T-helper 2 cell treated with Interferon-gamma antibody and Interleukin-4, amounts not matched to agents 5 μg/mL and 100 μg/mL, for 36 hours (primary cell): Measurements from ENCODE around the gene MDH2.
"Not testable (repeated sequence)": the region's sequence is repeated elsewhere in the genome, so short reads cannot be mapped to it uniquely, and the experiment has no call there.

Experiments used
- DNase-seq: peaks from one replicate; pipeline ENCODE4 v3.0.0; 2021; ENCODE audit warnings: low spot score
- H3K27ac Mint-ChIP-seq: one replicate; pipeline ENCODE4 v1.8.0; 2021; ENCODE audit warnings: mild to moderate bottlenecking, mixed read lengths
- H3K27me3 Mint-ChIP-seq: one replicate; pipeline ENCODE4 v1.8.0; 2021; ENCODE audit warnings: low read depth, mixed read lengths
- H3K36me3 Mint-ChIP-seq: one replicate; pipeline ENCODE4 v1.8.0; 2021; ENCODE audit warnings: low read depth, mixed read lengths
- H3K4me1 Mint-ChIP-seq: one replicate; pipeline ENCODE4 v1.8.0; 2021; ENCODE audit warnings: low read depth, mixed read lengths
- H3K4me3 Mint-ChIP-seq: one replicate; pipeline ENCODE4 v1.8.0; 2022; ENCODE audit warnings: mild to moderate bottlenecking, moderate library complexity, mixed read lengths
- H3K9me3 Mint-ChIP-seq: one replicate; pipeline ENCODE4 v1.8.0; 2021; ENCODE audit warnings: mixed read lengths

The MDH2 gene

GRCh38 chr7:76022026-76022780 lies 25.7 kb upstream of the MDH2 start:
- Mint-ChIP-seq H3K27me3 (no peaks in the 10 kb centered on the region), H3K36me3 (peaks cover 35% of the 10 kb centered on the region), H3K4me1 (peaks cover 20% of the 10 kb centered on the region), H3K4me3 (no peak overlapping the region), H3K9me3 (no peaks in the 10 kb centered on the region), H3K27ac (no peak overlapping the region)
- no peak for DNase-seq

DNA sequence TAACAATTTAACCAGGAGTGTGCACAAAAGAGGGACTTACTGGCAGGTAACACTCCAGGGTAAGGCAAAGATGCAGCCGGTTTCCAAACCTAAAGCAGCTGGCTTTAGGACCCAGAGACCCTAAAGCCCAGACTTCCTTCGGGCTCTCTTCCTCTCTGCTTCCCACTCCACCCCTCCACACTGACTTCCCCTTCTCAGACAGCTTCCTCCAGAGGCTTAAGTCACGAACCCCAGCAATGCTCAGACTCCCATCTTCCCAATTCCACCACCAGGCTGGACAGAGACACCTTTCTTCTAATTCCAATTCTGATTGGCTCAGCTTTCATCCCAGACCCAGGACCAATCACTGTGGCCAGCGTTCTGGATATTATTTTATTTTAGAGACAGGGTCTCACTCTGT lies 24.9 kb upstream of the MDH2 start:
- DNase-seq = no peak
- Mint-ChIP-seq H3K4me3 (no peak overlapping the region), H3K27ac (peak overlapping the region; percentile 61)

GRCh38 chr7:76029682-76030081 lies 18.2 kb upstream of the MDH2 start:
- H3K4me1 Mint-ChIP-seq = peaks cover 11% of the 10 kb centered on the region
- not testable (repeated sequence) for H3K36me3 Mint-ChIP-seq, H3K9me3 Mint-ChIP-seq, H3K27me3 Mint-ChIP-seq, DNase-seq, H3K27ac Mint-ChIP-seq, H3K4me3 Mint-ChIP-seq

More for the DNA sequence above, 24.9 kb upstream of the MDH2 start:
- no peaks in the 10 kb centered on the region for H3K27me3 Mint-ChIP-seq
- H3K4me1 Mint-ChIP-seq = peaks cover 20% of the 10 kb centered on the region
- peaks cover 31% of the 10 kb centered on the region for H3K36me3 Mint-ChIP-seq
- no peaks in the 10 kb centered on the region for H3K9me3 Mint-ChIP-seq

GRCh38 chr7:76031964-76032363 lies 15.9 kb upstream of the MDH2 start:
- H3K9me3 Mint-ChIP-seq = no peaks in the 10 kb centered on the region
- no peaks in the 10 kb centered on the region for H3K27me3 Mint-ChIP-seq
- H3K27ac Mint-ChIP-seq = no peak overlapping the region
- H3K36me3 Mint-ChIP-seq = no peaks in the 10 kb centered on the region
- H3K4me1 Mint-ChIP-seq = peaks cover 11% of the 10 kb centered on the region
- DNase-seq = no peak
- H3K4me3 Mint-ChIP-seq = no peak overlapping the region

DNA sequence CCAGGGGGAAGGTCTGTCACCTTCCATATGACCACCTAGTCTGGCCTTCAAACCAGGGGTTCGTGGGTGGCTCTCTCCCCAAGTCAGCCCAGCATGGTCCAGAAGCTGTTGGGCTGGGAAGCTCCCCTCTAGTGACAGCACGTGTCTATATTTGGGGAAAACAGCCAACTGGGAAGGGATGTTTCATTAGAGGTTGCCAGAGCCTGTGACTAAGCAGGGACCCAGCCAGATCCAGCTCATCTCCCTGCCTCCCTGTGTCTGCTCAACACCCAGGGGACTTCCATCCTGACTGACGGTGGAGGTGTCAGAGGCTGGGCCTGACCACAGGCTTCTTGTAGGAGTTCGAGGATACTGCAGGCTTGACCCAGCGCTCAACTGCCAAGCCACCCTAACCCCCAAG lies 10.6 kb upstream of the MDH2 start:
- no peak overlapping the region for H3K4me3 Mint-ChIP-seq
- peaks cover 1% of the 10 kb centered on the region for H3K36me3 Mint-ChIP-seq
- H3K27ac Mint-ChIP-seq = no peak overlapping the region
- H3K27me3 Mint-ChIP-seq = no peaks in the 10 kb centered on the region
- no peak for DNase-seq
- no peaks in the 10 kb centered on the region for H3K9me3 Mint-ChIP-seq
- peaks cover 13% of the 10 kb centered on the region for H3K4me1 Mint-ChIP-seq

DNA sequence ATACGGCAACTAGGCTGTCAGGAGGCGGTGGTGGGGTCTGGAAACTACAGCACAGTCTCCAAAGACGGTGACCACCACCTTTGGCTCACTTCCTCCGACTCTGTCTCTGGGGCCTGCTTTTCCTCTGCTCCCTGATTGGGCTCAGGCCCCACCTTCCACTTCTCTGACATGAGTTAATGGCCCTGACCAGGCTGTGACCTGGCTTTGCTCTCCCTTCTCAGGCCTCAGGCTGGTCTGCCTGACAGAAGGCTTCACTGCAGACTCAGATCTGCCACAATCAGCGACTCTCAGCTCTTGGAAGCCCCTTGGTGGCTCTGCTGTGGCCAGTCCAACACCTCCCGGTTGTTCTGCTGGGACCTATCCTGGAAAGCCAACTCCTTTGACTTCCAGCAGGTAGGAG lies 7.8 kb upstream of the MDH2 start:
- Mint-ChIP-seq H3K9me3 (no peaks in the 10 kb centered on the region), H3K27me3 (no peaks in the 10 kb centered on the region), H3K4me3 (no peak overlapping the region), H3K4me1 (peaks cover 8% of the 10 kb centered on the region), H3K27ac (no peak overlapping the region), H3K36me3 (peaks cover 7% of the 10 kb centered on the region)
- no peak for DNase-seq

- H3K4me1 Mint-ChIP-seq = peaks cover 18% of the 10 kb centered on the region
- no peak overlapping the region for H3K4me3 Mint-ChIP-seq
- no peak overlapping the region for H3K27ac Mint-ChIP-seq
- no peak for DNase-seq
- no peaks in the 10 kb centered on the region for H3K9me3 Mint-ChIP-seq
- peaks cover 21% of the 10 kb centered on the region for H3K36me3 Mint-ChIP-seq
- H3K27me3 Mint-ChIP-seq = no peaks in the 10 kb centered on the region
These were observed 3.5 kb upstream of the MDH2 start for GRCh38 chr7:76044375-76044865.

GRCh38 chr7:76047305-76047810 lies 548 bp upstream of the MDH2 start:
- H3K36me3 Mint-ChIP-seq = peaks cover 34% of the 10 kb centered on the region
- peaks cover 33% of the 10 kb centered on the region for H3K4me1 Mint-ChIP-seq
- H3K27me3 Mint-ChIP-seq = no peaks in the 10 kb centered on the region
- peak overlapping the region; percentile 98 for H3K27ac Mint-ChIP-seq
- no peak for DNase-seq
- H3K4me3 Mint-ChIP-seq = peak overlapping the region; percentile 99
- H3K9me3 Mint-ChIP-seq = no peaks in the 10 kb centered on the region

GRCh38 chr7:76048668-76048988 lies 722 bp downstream of the MDH2 start:
- Mint-ChIP-seq H3K4me1 (peaks cover 37% of the 10 kb centered on the region), H3K27me3 (no peaks in the 10 kb centered on the region), H3K9me3 (no peaks in the 10 kb centered on the region), H3K27ac (peak overlapping the region; percentile 98), H3K36me3 (peaks cover 38% of the 10 kb centered on the region), H3K4me3 (peak overlapping the region; percentile 99)
- DNase-seq = peak; percentile 14

DNA sequence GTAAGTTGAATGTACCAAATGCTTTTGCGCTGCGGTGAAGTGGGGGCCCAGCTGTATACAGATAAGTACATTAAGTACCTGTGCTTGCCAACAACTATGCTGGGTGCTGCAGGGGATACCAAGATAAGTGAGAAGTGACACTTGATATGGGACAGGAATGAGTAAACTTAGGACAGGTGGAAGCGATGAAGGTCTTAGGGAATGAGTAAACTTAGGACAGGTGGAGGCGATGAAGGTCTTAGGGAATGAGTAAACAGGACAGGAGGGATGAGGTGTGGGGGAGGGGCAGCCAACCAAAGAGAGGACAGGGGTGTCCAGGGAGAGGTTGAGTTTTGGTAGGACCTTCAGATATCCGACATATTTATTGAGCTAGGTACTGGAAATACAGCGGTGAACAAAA lies 1.4 kb downstream of the MDH2 start:
- peak overlapping the region; percentile 99 for H3K4me3 Mint-ChIP-seq
- peaks cover 37% of the 10 kb centered on the region for H3K4me1 Mint-ChIP-seq
- peaks cover 39% of the 10 kb centered on the region for H3K36me3 Mint-ChIP-seq
- H3K9me3 Mint-ChIP-seq = no peaks in the 10 kb centered on the region
- no peak for DNase-seq
- H3K27ac Mint-ChIP-seq = peak overlapping the region; percentile 66
- no peaks in the 10 kb centered on the region for H3K27me3 Mint-ChIP-seq

GRCh38 chr7:76050545-76050944 lies 2.6 kb downstream of the MDH2 start:
- Mint-ChIP-seq H3K4me3 (peak overlapping the region; percentile 62), H3K4me1 (peaks cover 30% of the 10 kb centered on the region), H3K36me3 (peaks cover 35% of the 10 kb centered on the region), H3K27ac (peak overlapping the region; percentile 72), H3K9me3 (no peaks in the 10 kb centered on the region), H3K27me3 (no peaks in the 10 kb centered on the region)
- DNase-seq = no peak

DNA sequence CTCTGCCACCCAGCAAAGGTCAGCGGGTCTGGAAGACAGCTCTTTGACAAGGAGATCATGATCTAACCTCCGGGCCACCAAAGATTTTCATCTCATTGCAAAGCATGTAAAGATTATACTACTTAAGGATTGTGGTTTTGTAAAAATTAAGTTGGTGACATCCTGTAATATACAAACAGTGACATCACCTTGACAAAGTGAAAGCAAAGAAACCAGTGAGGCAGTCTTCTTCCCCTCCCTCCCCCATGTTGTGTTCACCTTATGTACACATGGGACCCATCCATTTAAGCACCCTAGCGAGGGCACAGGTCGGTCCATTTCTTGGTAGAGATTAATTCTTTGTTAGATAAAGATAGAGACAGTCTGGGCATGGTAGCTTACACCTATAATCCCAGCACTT lies 3.9 kb downstream of the MDH2 start:
- Mint-ChIP-seq H3K27me3 (no peaks in the 10 kb centered on the region), H3K4me3 (peak overlapping the region; percentile 28), H3K36me3 (peaks cover 33% of the 10 kb centered on the region), H3K27ac (peak overlapping the region; percentile 83), H3K9me3 (no peaks in the 10 kb centered on the region), H3K4me1 (peaks cover 25% of the 10 kb centered on the region)
- DNase-seq = peak; percentile 9

DNA sequence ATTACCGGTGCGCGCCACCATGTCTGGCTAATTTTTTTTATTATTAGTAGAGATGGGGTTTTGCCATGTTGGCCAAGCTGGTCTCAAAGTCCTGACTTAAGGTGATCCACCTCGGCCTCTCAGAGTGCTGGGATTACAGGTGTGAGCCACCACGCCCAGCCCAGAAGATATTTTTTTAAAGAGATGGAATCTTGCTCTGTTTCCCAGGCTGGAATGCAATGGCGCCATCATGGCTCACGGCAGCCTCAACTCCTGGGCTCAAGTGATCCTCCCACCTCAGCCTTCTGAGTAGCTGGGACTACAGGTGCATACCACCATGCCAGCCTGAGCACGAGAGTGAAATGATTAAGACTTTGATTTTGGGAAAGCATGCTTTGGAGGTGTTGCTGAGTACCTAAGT lies 4.8 kb downstream of the MDH2 start:
- Mint-ChIP-seq H3K27ac (peak overlapping the region; percentile 32), H3K36me3 (peaks cover 34% of the 10 kb centered on the region), H3K4me1 (peaks cover 25% of the 10 kb centered on the region)
- not testable (repeated sequence) for DNase-seq, H3K9me3 Mint-ChIP-seq, H3K27me3 Mint-ChIP-seq, H3K4me3 Mint-ChIP-seq

DNA sequence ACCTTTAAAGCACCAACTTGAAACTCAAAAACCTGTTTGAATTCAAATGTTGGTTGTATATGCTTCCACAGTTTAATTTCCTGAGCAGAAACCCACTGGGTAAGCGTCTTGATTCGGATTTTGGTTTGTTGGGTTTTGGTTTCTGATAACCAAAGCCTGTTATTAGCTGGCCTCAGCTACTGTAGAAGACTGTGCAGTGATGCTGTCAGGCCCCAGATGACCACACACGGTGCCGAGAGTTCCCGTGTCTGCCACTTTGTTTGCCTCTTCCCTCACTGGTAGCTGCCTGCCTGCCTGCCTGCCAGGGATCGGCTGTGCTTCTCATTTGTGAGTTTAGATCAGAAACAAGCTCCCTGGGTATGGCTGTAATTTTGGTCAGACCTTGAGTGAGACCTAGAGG lies 5.6 kb downstream of the MDH2 start:
- Mint-ChIP-seq H3K27ac (peak overlapping the region; percentile 45), H3K4me3 (no peak overlapping the region), H3K36me3 (peaks cover 39% of the 10 kb centered on the region), H3K4me1 (peaks cover 25% of the 10 kb centered on the region), H3K9me3 (no peaks in the 10 kb centered on the region), H3K27me3 (no peaks in the 10 kb centered on the region)
- DNase-seq = no peak
